GM12878 (cell line): Measurements from ENCODE around the gene FAM83D. TPM values are rescaled to one million over a fixed set of nuclear protein-coding genes. Genes with fewer than 3 reads are reported as not detected.

Source experiments
- ATAC-seq: fragments of 200-7000 bp; cut with Tn5 transposase; 3 replicates; pipeline ENCODE4 v1.9.1; 2020; ENCODE audit warnings: mild to moderate bottlenecking, moderate library complexity
- BruUV-seq: library from RNA; stranded (reverse); fragments of 400-500 nt; replicated peaks from 2 replicates; lab custom pipeline; 2021; lab: Mats Ljungman, UMichigan
- CTCF ChIA-PET: fragments of 300-600 bp; sonication (Branson Sonifier 250); formaldehyde crosslinking; extraction: SDS; loops from one replicate; lab custom pipeline; 2021; ENCODE audit warnings: inconsistent platforms; lab: Yijun Ruan, JAX
- POLR2A ChIA-PET: fragments of 350-600 bp; formaldehyde crosslinking; extraction: SDS; loops from one replicate; lab custom pipeline; 2021; ENCODE audit warnings: inconsistent platforms; lab: Charles Lee
- RAD21 ChIA-PET: fragments of 300-600 bp; sonication (Branson Sonifier 250); formaldehyde crosslinking; loops from one replicate; lab custom pipeline; 2023; ENCODE audit warnings: antibody characterized with exemption; ENCODE audit not compliant: unreplicated experiment; lab: Charles Lee
- SMC1A ChIA-PET: fragments of 300-600 bp; sonication (Branson Sonifier 250); formaldehyde crosslinking; loops from one replicate; lab custom pipeline; 2023; ENCODE audit not compliant: unreplicated experiment, uncharacterized antibody; lab: Charles Lee
- DNase-seq: peaks from one replicate; pipeline ENCODE4 v3.0.0-alpha.2; 2011; ENCODE audit warnings: low read depth, low spot score
- FAIRE-seq: peaks from 3 replicates; lab custom pipeline; 2011; peaks lifted over from hg19 to GRCh38; lab: Jason Lieb, UNC
- H2AFZ ChIP-seq: 2 replicates; pipeline ENCODE4 v1.6.0; 2011; ENCODE audit warnings: low read depth, low read length, control low read depth; ENCODE audit not compliant: control insufficient read depth
- H3K27ac ChIP-seq: 2 replicates; pipeline ENCODE4 v1.5.1; 2011; ENCODE audit warnings: control low read depth; ENCODE audit not compliant: control insufficient read depth, insufficient read depth
- H3K27me3 ChIP-seq, 2 experiments: replicated peaks in 1 of 2; 2 replicates each; pipeline versions ENCODE4 v1.6.0 to v1.6.1; 2011; ENCODE audit warnings: low read length in 1 of 2; ENCODE audit not compliant: control insufficient read depth in 2 of 2, insufficient read depth in 2 of 2
- H3K36me3 ChIP-seq, 2 experiments: 2 replicates each; pipeline ENCODE4 v1.5.1; 2011; ENCODE audit warnings: low read length in 1 of 2; ENCODE audit not compliant: control insufficient read depth in 2 of 2, insufficient read depth in 2 of 2
- H3K4me1 ChIP-seq: 2 replicates; pipeline ENCODE4 v1.6.1; 2011; ENCODE audit warnings: mild to moderate bottlenecking, low read length, moderate library complexity, mixed read lengths; ENCODE audit not compliant: control insufficient read depth, insufficient read depth
- H3K4me2 ChIP-seq: 2 replicates; pipeline ENCODE4 v1.6.0; 2011; ENCODE audit warnings: control low read depth; ENCODE audit not compliant: control insufficient read depth, insufficient read depth
- H3K4me3 ChIP-seq: fragments of 200-600 bp; sonication (generic); 2 replicates; pipeline ENCODE4 v1.5.1; 2016
- H3K79me2 ChIP-seq: 2 replicates; pipeline ENCODE4 v1.6.0; 2011; ENCODE audit warnings: low read length; ENCODE audit not compliant: control insufficient read depth, insufficient read depth
- H3K9ac ChIP-seq: 2 replicates; pipeline ENCODE4 v1.8.0; 2011; ENCODE audit warnings: low read length, control low read depth, mixed read lengths; ENCODE audit not compliant: control insufficient read depth, insufficient read depth
- H3K9me3 ChIP-seq: replicated peaks from 3 replicates; pipeline ENCODE4 v1.5.1; 2011; ENCODE audit warnings: mild to moderate bottlenecking, low read length; ENCODE audit not compliant: control insufficient read depth, insufficient read depth
- H4K20me1 ChIP-seq: 2 replicates; pipeline ENCODE4 v1.6.0; 2011; ENCODE audit not compliant: control insufficient read depth, insufficient read depth
- BACH1 ChIP-seq: fragments of 450-650 bp; IDR thresholded peaks from 2 replicates; pipeline ENCODE4 v1.6.1; 2017; ENCODE audit warnings: mild to moderate bottlenecking, borderline replicate concordance
- CREM ChIP-seq: IDR thresholded peaks from 2 replicates; pipeline ENCODE4 v1.6.1; 2014; ENCODE audit warnings: antibody characterized with exemption, low read depth
- FOXM1 ChIP-seq: IDR thresholded peaks from 2 replicates; pipeline ENCODE4 v1.6.1; 2012; ENCODE audit warnings: low read depth, mild to moderate bottlenecking, inconsistent platforms, low read length, moderate library complexity
- HDGF ChIP-seq: fragments of 450-650 bp; IDR thresholded peaks from 2 replicates; pipeline ENCODE4 v1.6.1; 2016; ENCODE audit warnings: antibody characterized with exemption
- MEF2B ChIP-seq: fragments of 450-650 bp; IDR thresholded peaks from 2 replicates; pipeline ENCODE4 v1.6.1; 2018; ENCODE audit warnings: mild to moderate bottlenecking, moderate library complexity; ENCODE audit not compliant: partially characterized antibody, poor library complexity, severe bottlenecking
- NR2F1 ChIP-seq: fragments of 450-650 bp; conservative IDR thresholded peaks from 2 replicates; pipeline ENCODE4 v1.6.1; 2017; ENCODE audit warnings: mild to moderate bottlenecking
- NRF1 ChIP-seq: conservative IDR thresholded peaks from 2 replicates; pipeline ENCODE4 v1.6.1; 2011; ENCODE audit warnings: mild to moderate bottlenecking, low read depth, low read length, improper control_type of control experiment
- POLR2A ChIP-seq: IDR thresholded peaks from 2 replicates; pipeline ENCODE4 v1.6.1; 2011; ENCODE audit warnings: low read depth, mild to moderate bottlenecking, low read length
- SIX5 ChIP-seq: IDR thresholded peaks from 2 replicates; pipeline ENCODE4 v1.6.1; 2011; ENCODE audit warnings: mild to moderate bottlenecking, low read depth, low read length, moderate library complexity; ENCODE audit not compliant: severe bottlenecking
- YBX1 ChIP-seq: fragments of 450-650 bp; IDR thresholded peaks from 2 replicates; pipeline ENCODE4 v1.6.1; 2016; ENCODE audit warnings: antibody characterized with exemption
- ZZZ3 ChIP-seq: IDR thresholded peaks from 2 replicates; pipeline ENCODE4 v1.6.1; 2011; ENCODE audit warnings: low read depth; ENCODE audit not compliant: control insufficient read depth, insufficient read length
- whole genome bisulfite sequencing: methylation state at CpG from one replicate; pipeline ENCODE4 v1.1.6; 2016; ENCODE audit warnings: low lambda C conversion rate; ENCODE audit not compliant: insufficient replicate concordance, insufficient coverage; ENCODE audit errors: missing lambda C conversion rate; 5-methylcytosine and 5-hydroxymethylcytosine counted together
- in situ Hi-C: fragments of 300-500 bp; cut with MboI; formaldehyde crosslinking; loops from 9 replicates; pipeline ENCODE4 v1.14.3; 2018; ENCODE audit warnings: mixed read lengths
- intact Hi-C: fragments of 100-400 bp; cut with micrococcal nuclease; formaldehyde crosslinking; loops from one replicate; pipeline ENCODE4 v1.14.2; 2022; ENCODE audit not compliant: unreplicated experiment
- polyA plus RNA-seq, 11 experiments: library from polyadenylated mRNA; depleted of rRNA in 4 of 11; unstranded in 6 of 11; stranded (reverse) in 5 of 11; fragments of >200 nt; fragmentation: Nextera tagmentation in 4 of 11; fragmentation: Illumina TruSeq in 1 of 11; extraction: Ambion mirVana in 4 of 11; extraction: Trizol in 1 of 11; gene quantifications; 1 replicate in 1 of 11; 2 replicates in 10 of 11; pipeline versions ENCODE4 v1.2.1 to v1.2.3, GENCODE V29; 2011 to 2016; ENCODE audit warnings: inconsistent platforms in 2 of 11, missing spikeins in 2 of 11, low read depth in 1 of 11
- total RNA-seq, 4 experiments: library from RNA; depleted of rRNA in 3 of 4; stranded (reverse); fragments of >200 nt in 3 of 4; fragmentation: Illumina TruSeq in 1 of 4; extraction: Trizol in 1 of 4; gene quantifications; 2 replicates each; pipeline versions ENCODE4 v1.2.1 to v1.2.3, GENCODE V29; 2013 to 2021
- TF ChIP-seq, protein P1 (sequence below): fragments of 450-650 bp; IDR thresholded peaks from 2 replicates; pipeline ENCODE4 v1.6.1; 2017; ENCODE audit warnings: antibody characterized with exemption, mild to moderate bottlenecking, moderate library complexity
- TF ChIP-seq, protein P2 (sequence below): fragments of 450-650 bp; formaldehyde crosslinking; IDR thresholded peaks from 2 replicates; pipeline ENCODE4 v1.4.0; 2022; ENCODE audit warnings: mild to moderate bottlenecking, moderate library complexity

Gene FAM83D
- total and polyA plus RNA-seq, 10 of the 15 experiments (the other 5 are each of a cell fraction or from before 2014, with no cell fraction given) = 4.5 to 34.8 (median 19.2) TPM

DNA sequence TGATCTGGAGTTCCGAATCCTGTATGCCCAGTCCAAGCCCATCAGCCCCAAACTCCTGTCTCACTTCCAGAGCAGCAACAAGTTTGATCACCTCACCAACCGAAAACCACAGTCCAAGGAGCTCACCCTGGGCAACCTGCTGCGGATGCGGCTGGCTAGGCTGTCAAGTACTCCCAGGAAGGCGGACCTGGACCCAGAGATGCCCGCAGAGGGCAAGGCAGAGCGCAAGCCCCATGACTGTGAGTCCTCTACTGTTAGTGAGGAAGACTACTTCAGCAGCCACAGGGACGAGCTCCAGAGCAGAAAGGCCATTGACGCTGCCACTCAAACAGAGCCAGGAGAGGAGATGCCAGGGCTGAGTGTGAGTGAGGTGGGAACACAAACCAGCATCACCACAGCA lies 25.4 kb downstream of the FAM83D start:
- no peak for ATAC-seq
- Histone ChIP-seq H3K4me2 (no peak overlapping the region), H3K27ac (no peak overlapping the region), H3K27me3 (no peaks in the 10 kb centered on the region), H3K9ac (no peak overlapping the region)
- in situ Hi-C loops = no loop called here
- RAD21 ChIA-PET = no interaction called here
- TF ChIP-seq ZZZ3 = no peak
- peak; percentile 27; the same call in 1 of the 2 replicates for TF ChIP-seq POLR2A
- TF ChIP-seq, all 136 proteins: peak for 1
- WGBS = 99% methylated on average over 9 of the region's 9 CpGs
- Histone ChIP-seq H3K36me3 (peaks cover 26 to 46% of the 10 kb centered on the region in 2 experiments), H3K9me3 (no peaks in the 10 kb centered on the region), H3K79me2 (no peaks in the 10 kb centered on the region), H3K4me3 (no peak overlapping the region), H2AFZ (no peak overlapping the region), H3K4me1 (no peaks in the 10 kb centered on the region), H4K20me1 (no peaks in the 10 kb centered on the region)
- DNase-seq (no peak), FAIRE-seq (no peak)
- SMC1A ChIA-PET = no interaction called here
- BruUV-seq = no TSS peak
- POLR2A ChIA-PET = no interaction called here
- CTCF ChIA-PET = no interaction called here
- intact Hi-C loops = no loop called here

DNA sequence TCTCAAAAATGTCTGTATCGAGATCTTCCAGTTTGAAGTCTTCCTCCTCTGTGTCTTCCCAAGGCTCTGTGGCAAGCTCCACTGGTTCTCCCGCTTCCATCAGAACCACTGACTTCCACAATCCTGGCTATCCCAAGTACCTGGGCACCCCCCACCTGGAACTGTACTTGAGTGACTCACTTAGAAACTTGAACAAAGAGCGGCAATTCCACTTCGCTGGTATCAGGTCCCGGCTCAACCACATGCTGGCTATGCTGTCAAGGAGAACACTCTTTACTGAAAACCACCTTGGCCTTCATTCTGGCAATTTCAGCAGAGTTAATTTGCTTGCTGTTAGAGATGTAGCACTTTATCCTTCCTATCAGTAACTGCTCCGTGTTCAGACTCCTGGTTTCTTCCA lies 25.9 kb downstream of the FAM83D start:
- RAD21 ChIA-PET = no interaction called here
- SMC1A ChIA-PET = no interaction called here

More for the DNA sequence above, 25.9 kb downstream of the FAM83D start:
- BruUV-seq = TSS peak; percentile 41
- Histone ChIP-seq H3K9me3 (no peaks in the 10 kb centered on the region), H3K36me3 (peaks cover 24 to 44% of the 10 kb centered on the region in 2 experiments), H3K27me3 (no peaks in the 10 kb centered on the region), H3K79me2 (no peaks in the 10 kb centered on the region), H3K9ac (no peak overlapping the region), H3K27ac (no peak overlapping the region), H3K4me3 (no peak overlapping the region), H3K4me2 (no peak overlapping the region), H4K20me1 (no peaks in the 10 kb centered on the region), H2AFZ (no peak overlapping the region), H3K4me1 (no peaks in the 10 kb centered on the region)
- ATAC-seq = no peak
- in situ Hi-C loops = no loop called here
- CTCF ChIA-PET = no interaction called here
- intact Hi-C loops = no loop called here
- no peak for DNase-seq
- POLR2A ChIA-PET = interaction anchor here (0.5 kb wide), 1 partner anchor 137 kb away, joined by 4 read pairs; no protein-coding TSS in a partner anchor
- FAIRE-seq = no peak
- 93% methylated on average over 6 of the region's 6 CpGs for WGBS
- TF ChIP-seq FOXM1 (no peak), NRF1 (no peak), MEF2B (no peak), BACH1 (no peak), SIX5 (no peak), CREM (no peak), HDGF (no peak), YBX1 (no peak), NR2F1 (no peak)
- TF ChIP-seq, protein P1, sequence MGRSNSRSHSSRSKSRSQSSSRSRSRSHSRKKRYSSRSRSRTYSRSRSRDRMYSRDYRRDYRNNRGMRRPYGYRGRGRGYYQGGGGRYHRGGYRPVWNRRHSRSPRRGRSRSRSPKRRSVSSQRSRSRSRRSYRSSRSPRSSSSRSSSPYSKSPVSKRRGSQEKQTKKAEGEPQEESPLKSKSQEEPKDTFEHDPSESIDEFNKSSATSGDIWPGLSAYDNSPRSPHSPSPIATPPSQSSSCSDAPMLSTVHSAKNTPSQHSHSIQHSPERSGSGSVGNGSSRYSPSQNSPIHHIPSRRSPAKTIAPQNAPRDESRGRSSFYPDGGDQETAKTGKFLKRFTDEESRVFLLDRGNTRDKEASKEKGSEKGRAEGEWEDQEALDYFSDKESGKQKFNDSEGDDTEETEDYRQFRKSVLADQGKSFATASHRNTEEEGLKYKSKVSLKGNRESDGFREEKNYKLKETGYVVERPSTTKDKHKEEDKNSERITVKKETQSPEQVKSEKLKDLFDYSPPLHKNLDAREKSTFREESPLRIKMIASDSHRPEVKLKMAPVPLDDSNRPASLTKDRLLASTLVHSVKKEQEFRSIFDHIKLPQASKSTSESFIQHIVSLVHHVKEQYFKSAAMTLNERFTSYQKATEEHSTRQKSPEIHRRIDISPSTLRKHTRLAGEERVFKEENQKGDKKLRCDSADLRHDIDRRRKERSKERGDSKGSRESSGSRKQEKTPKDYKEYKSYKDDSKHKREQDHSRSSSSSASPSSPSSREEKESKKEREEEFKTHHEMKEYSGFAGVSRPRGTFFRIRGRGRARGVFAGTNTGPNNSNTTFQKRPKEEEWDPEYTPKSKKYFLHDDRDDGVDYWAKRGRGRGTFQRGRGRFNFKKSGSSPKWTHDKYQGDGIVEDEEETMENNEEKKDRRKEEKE = no peak
- TF ChIP-seq, protein P2, sequence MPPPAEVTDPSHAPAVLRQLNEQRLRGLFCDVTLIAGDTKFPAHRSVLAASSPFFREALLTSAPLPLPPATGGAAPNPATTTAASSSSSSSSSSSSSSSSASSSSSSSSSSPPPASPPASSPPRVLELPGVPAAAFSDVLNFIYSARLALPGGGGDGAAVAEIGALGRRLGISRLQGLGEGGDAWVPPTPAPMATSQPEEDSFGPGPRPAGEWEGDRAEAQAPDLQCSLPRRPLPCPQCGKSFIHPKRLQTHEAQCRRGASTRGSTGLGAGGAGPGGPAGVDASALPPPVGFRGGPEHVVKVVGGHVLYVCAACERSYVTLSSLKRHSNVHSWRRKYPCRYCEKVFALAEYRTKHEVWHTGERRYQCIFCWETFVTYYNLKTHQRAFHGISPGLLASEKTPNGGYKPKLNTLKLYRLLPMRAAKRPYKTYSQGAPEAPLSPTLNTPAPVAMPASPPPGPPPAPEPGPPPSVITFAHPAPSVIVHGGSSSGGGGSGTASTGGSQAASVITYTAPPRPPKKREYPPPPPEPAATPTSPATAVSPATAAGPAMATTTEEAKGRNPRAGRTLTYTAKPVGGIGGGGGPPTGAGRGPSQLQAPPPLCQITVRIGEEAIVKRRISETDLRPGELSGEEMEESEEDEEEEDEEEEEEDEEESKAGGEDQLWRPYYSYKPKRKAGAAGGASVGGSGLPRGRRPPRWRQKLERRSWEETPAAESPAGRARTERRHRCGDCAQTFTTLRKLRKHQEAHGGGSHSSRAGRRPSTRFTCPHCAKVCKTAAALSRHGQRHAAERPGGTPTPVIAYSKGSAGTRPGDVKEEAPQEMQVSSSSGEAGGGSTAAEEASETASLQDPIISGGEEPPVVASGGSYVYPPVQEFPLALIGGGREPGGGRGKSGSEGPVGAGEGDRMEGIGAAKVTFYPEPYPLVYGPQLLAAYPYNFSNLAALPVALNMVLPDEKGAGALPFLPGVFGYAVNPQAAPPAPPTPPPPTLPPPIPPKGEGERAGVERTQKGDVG (CRISPR knock-in tag) = no peak
